ENCODE measurements around the gene HAT1. TPM values are rescaled to one million over a fixed set of nuclear protein-coding genes. Genes with fewer than 3 reads are reported as not detected.

The HAT1 gene
- polyA plus RNA-seq, 3 donors = 16.9 to 63.3 (median 62.8) TPM

DNA sequence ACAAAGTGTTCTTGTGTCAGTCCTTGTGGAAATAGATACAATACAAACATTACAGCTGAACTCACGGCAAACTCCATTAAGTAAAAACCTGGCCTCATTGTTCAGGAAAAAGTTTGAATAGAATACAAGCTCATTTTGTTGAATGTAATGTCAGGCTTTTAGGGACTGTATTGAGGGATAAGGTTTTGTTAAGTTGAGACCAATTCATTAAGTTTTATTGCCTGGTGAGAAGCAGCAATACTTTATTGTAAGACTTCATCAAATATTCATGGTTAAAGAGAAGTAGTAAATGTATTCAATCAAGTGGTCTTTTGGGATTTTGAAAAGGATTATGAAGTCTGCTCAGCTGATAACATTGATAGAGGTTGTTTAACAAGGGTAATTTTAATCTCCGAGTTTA is 42.0 kb downstream of the HAT1 start:
- H3K79me2 ChIP-seq (ENCODE audit: insufficient read depth, low read length) = peaks cover 24% of the 10 kb centered on the region
- H3K27ac Mint-ChIP-seq = no peak overlapping the region
- H3K4me3 Mint-ChIP-seq = no peak overlapping the region
- H3K9me3 Mint-ChIP-seq = peaks cover 0 to 3% (median 0%) of the 10 kb centered on the region in 7 donors
- H3K36me3 Mint-ChIP-seq = peaks cover 21 to 26% of the 10 kb centered on the region in 2 donors
- no peak for DNase-seq
- no peaks in the 10 kb centered on the region for H3K27me3 Mint-ChIP-seq (ENCODE audit: low read depth in 3 of 3)
- peaks cover 32 to 38% of the 10 kb centered on the region in 2 donors for H3K36me3 ChIP-seq (replicated peaks in 1 of 2; ENCODE audit: control insufficient read depth in 1 of 2, insufficient read depth in 2 of 2, low read length in 2 of 2)
- H4K20me1 ChIP-seq (ENCODE audit: insufficient read depth, low read length) = no peaks in the 10 kb centered on the region
- H3K9ac ChIP-seq (ENCODE audit: insufficient read depth, low read length, poor library complexity, severe bottlenecking) = no peak overlapping the region
- peaks cover 9% of the 10 kb centered on the region for H3K4me1 Mint-ChIP-seq
- H2AFZ ChIP-seq (ENCODE audit: insufficient read depth, low read depth, low read length, poor library complexity, severe bottlenecking) = no peak overlapping the region
- H3K9me3 ChIP-seq (replicated peaks in 1 of 2; ENCODE audit: control insufficient read depth in 1 of 2, insufficient read depth in 1 of 2, low read length in 2 of 2) = no peaks in the 10 kb centered on the region
- no peak overlapping the region for H3K4me3 ChIP-seq (replicated peaks in 1 of 3; ENCODE audit: low read depth in 2 of 3, low read length in 3 of 3)
- H3K27ac ChIP-seq (ENCODE audit: low read depth in 1 of 2, low read length in 2 of 2) = no peak overlapping the region
- peaks cover 12 to 13% of the 10 kb centered on the region in 2 donors for H3K4me1 ChIP-seq (ENCODE audit: control insufficient read depth in 1 of 2, insufficient read depth in 2 of 2, low read length in 2 of 2)
- H3K27me3 ChIP-seq (ENCODE audit: control insufficient read depth in 2 of 2, insufficient read depth in 2 of 2, low read length in 2 of 2) = no peaks in the 10 kb centered on the region
- no CpG with 5 or more reads among the region's 2 CpGs for WGBS (ENCODE audit: insufficient coverage)
- intact Hi-C loops (cut with micrococcal nuclease) = no loop called here
- TF ChIP-seq CTCF (IDR thresholded peaks at IDR 0.05) = no peak
- no peak overlapping the region for H3K4me2 ChIP-seq (replicated peaks; ENCODE audit: extremely low read depth, low read length, poor library complexity, severe bottlenecking)

DNA sequence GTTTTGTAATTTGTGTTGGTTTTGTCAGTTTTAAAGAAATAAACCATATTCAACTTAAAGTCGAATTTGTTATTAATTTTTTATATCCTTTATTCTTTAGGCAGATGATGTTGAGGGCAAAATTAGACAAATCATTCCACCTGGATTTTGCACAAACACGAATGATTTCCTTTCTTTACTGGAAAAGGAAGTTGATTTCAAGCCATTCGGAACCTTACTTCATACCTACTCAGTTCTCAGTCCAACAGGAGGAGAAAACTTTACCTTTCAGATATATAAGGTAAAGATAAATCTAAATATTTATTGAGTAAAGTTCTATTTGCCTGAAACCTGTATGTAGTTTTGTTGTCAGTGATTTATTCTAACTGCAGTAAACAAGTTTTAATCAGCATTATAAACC is 43.0 kb downstream of the HAT1 start:
- intact Hi-C loops (cut with micrococcal nuclease) = no loop called here
- no CpG with 5 or more reads among the region's 3 CpGs for WGBS (ENCODE audit: insufficient coverage)
- Mint-ChIP-seq H3K27me3 (ENCODE audit: low read depth in 3 of 3) (no peaks in the 10 kb centered on the region), H3K9me3 (peaks cover 0 to 3% (median 0%) of the 10 kb centered on the region in 7 donors), H3K4me1 (no peaks in the 10 kb centered on the region), H3K27ac (no peak overlapping the region), H3K36me3 (peaks cover 28 to 31% of the 10 kb centered on the region in 2 donors), H3K4me3 (no peak overlapping the region)
- Histone ChIP-seq H3K27me3 (ENCODE audit: control insufficient read depth in 2 of 2, insufficient read depth in 2 of 2, low read length in 2 of 2) (no peaks in the 10 kb centered on the region), H3K79me2 (ENCODE audit: insufficient read depth, low read length) (peaks cover 15% of the 10 kb centered on the region), H4K20me1 (ENCODE audit: insufficient read depth, low read length) (no peaks in the 10 kb centered on the region), H3K9ac (ENCODE audit: insufficient read depth, low read length, poor library complexity, severe bottlenecking) (no peak overlapping the region), H2AFZ (ENCODE audit: insufficient read depth, low read depth, low read length, poor library complexity, severe bottlenecking) (no peak overlapping the region), H3K27ac (ENCODE audit: low read depth in 1 of 2, low read length in 2 of 2) (no peak overlapping the region), H3K4me3 (replicated peaks in 1 of 3; ENCODE audit: low read depth in 2 of 3, low read length in 3 of 3) (no peak overlapping the region), H3K36me3 (replicated peaks in 1 of 2; ENCODE audit: control insufficient read depth in 1 of 2, insufficient read depth in 2 of 2, low read length in 2 of 2) (peaks cover 32 to 44% of the 10 kb centered on the region in 2 donors), H3K4me1 (ENCODE audit: control insufficient read depth in 1 of 2, insufficient read depth in 2 of 2, low read length in 2 of 2) (peaks cover 3 to 4% of the 10 kb centered on the region in 2 donors), H3K9me3 (replicated peaks in 1 of 2; ENCODE audit: control insufficient read depth in 1 of 2, insufficient read depth in 1 of 2, low read length in 2 of 2) (no peaks in the 10 kb centered on the region), H3K4me2 (replicated peaks; ENCODE audit: extremely low read depth, low read length, poor library complexity, severe bottlenecking) (no peak overlapping the region)
- TF ChIP-seq CTCF (IDR thresholded peaks at IDR 0.05) = no peak
- no peak for DNase-seq

Data from CD14-positive monocyte (primary cell).